Right cardiac atrium (tissue), 5 donors: ENCODE results near the gene SAFB. TPM values are rescaled to one million over a fixed set of nuclear protein-coding genes. Genes with fewer than 3 reads are reported as not detected.

Experiments used
- ATAC-seq, 2 donors: fragments of 200-7000 bp; cut with Tn5 transposase; one replicate each; pipeline versions ENCODE4 v1.8.0 to v1.9.1; 2020; ENCODE audit warnings: moderate library complexity in 2 of 2, mild to moderate bottlenecking in 1 of 2
- DNase-seq, 3 donors: peaks; one replicate each; pipeline ENCODE4 v3.0.0-alpha.2; 2020
- H3K27ac ChIP-seq: one replicate; pipeline ENCODE4 v1.5.1; 2013; ENCODE audit warnings: mild to moderate bottlenecking, low read length, control low read depth, moderate library complexity
- H3K27me3 ChIP-seq: one replicate; pipeline ENCODE4 v1.6.1; 2013; ENCODE audit not compliant: control insufficient read depth, insufficient read depth
- H3K4me1 ChIP-seq: one replicate; pipeline ENCODE4 v1.6.1; 2013; ENCODE audit warnings: low read length; ENCODE audit not compliant: control insufficient read depth, insufficient read depth
- H3K4me3 ChIP-seq: one replicate; pipeline ENCODE4 v1.5.1; 2013; ENCODE audit warnings: low read length, control low read depth
- H3K9me3 ChIP-seq: one replicate; pipeline ENCODE4 v1.6.1; 2013; ENCODE audit warnings: low read length; ENCODE audit not compliant: control insufficient read depth
- WGBS: extraction: QIAGEN DNeasy Blood & Tissue Kit; methylation state at CpG from one replicate; pipeline ENCODE4 v1.1.7; 2013; 5-methylcytosine and 5-hydroxymethylcytosine counted together
- intact Hi-C, 4 donors: fragments of 100-400 bp; cut with DNase I; formaldehyde crosslinking; loops; one replicate each; pipeline versions ENCODE4 v1.11.0 to v1.14.0; 2022 to 2023
- polyA plus RNA-seq: library from polyadenylated mRNA; stranded (reverse); fragments of 200-250 nt; gene quantifications from one replicate; pipeline ENCODE4 v1.2.3, GENCODE V29; 2013
- total RNA-seq, 4 donors: library from RNA; stranded (reverse); fragmentation: NEBNext Ultra II Directional; extraction: Animal tissue kit (Norgen Biotek cat#: 25700); gene quantifications; one replicate each; pipeline ENCODE4 v1.2.1, GENCODE V29; 2021
- donor health status: healthy with polysubstance abuse.
- donor health status: DM: no; HTN: yes; CAD: no.
- donor health status: DM: no; HTN: no; CAD: no.
- donor health status: DM: no; HTN: yes; CAD: no; lungs with severe emphysema.
- donor health status: DM: yes; HTN: yes; CAD: no.

SAFB gene
- total and polyA plus RNA-seq, 5 donors = 48.4 to 65.0 (median 61.7) TPM

- intact Hi-C loops = no loop called here
- WGBS = 96% methylated on average over 40 of the region's 40 CpGs
- H3K27ac ChIP-seq = no peak overlapping the region
- no peak overlapping the region for H3K4me3 ChIP-seq
- ATAC-seq (peak in 1 of 2 donors; percentile 2), DNase-seq (peak in 1 of 3 donors; percentile 12)
- H3K4me1 ChIP-seq = no peaks in the 10 kb centered on the region
- no peaks in the 10 kb centered on the region for H3K27me3 ChIP-seq
- H3K9me3 ChIP-seq = no peaks in the 10 kb centered on the region
These were observed 81.2 kb downstream of the SAFB start for GRCh38 chr19:5703819-5704818.

- WGBS = 85% methylated on average over 16 of the region's 16 CpGs
- H3K4me3 ChIP-seq = no peak overlapping the region
- DNase-seq (peak in 2 of 3 donors; percentile 12 to 60), ATAC-seq (no peak)
- no peaks in the 10 kb centered on the region for H3K27me3 ChIP-seq
- no peaks in the 10 kb centered on the region for H3K9me3 ChIP-seq
- intact Hi-C loops = no loop called here
- H3K27ac ChIP-seq = no peak overlapping the region
- H3K4me1 ChIP-seq = no peaks in the 10 kb centered on the region
These were observed 82.7 kb downstream of the SAFB start for GRCh38 chr19:5705552-5705951.

- Histone ChIP-seq H3K27ac (no peak overlapping the region), H3K27me3 (no peaks in the 10 kb centered on the region), H3K4me3 (no peak overlapping the region), H3K4me1 (no peaks in the 10 kb centered on the region), H3K9me3 (no peaks in the 10 kb centered on the region)
- intact Hi-C loops = no loop called here
- ATAC-seq (no peak), DNase-seq (peak in 1 of 3 donors; percentile 36)
- 95% methylated on average over 35 of the region's 35 CpGs for WGBS
These were observed 84.1 kb downstream of the SAFB start for GRCh38 chr19:5706876-5707573.

GRCh38 chr19:5707576-5708575 lies 85.0 kb downstream of the SAFB start:
- ATAC-seq (peak in 1 of 2 donors; percentile 12), DNase-seq (peak in 1 of 3 donors; percentile 58)
- no peaks in the 10 kb centered on the region for H3K9me3 ChIP-seq
- intact Hi-C loops = no loop called here
- no peaks in the 10 kb centered on the region for H3K4me1 ChIP-seq
- 91% methylated on average over 37 of the region's 37 CpGs for WGBS
- no peak overlapping the region for H3K4me3 ChIP-seq
- H3K27me3 ChIP-seq = no peaks in the 10 kb centered on the region
- no peak overlapping the region for H3K27ac ChIP-seq

- H3K4me3 ChIP-seq = no peak overlapping the region
- no peak for ATAC-seq
- H3K4me1 ChIP-seq = no peaks in the 10 kb centered on the region
- H3K27me3 ChIP-seq = no peaks in the 10 kb centered on the region
- no peak for DNase-seq
- WGBS = 97% methylated on average over 8 of the region's 8 CpGs
- intact Hi-C loops = no loop called here
- no peaks in the 10 kb centered on the region for H3K9me3 ChIP-seq
- no peak overlapping the region for H3K27ac ChIP-seq
These were observed 88.1 kb downstream of the SAFB start for GRCh38 chr19:5711025-5711424.

GRCh38 chr19:5711713-5712161 lies 88.9 kb downstream of the SAFB start:
- Histone ChIP-seq H3K27me3 (no peaks in the 10 kb centered on the region), H3K9me3 (no peaks in the 10 kb centered on the region), H3K27ac (no peak overlapping the region), H3K4me1 (no peaks in the 10 kb centered on the region), H3K4me3 (no peak overlapping the region)
- ATAC-seq = no peak
- intact Hi-C loops = no loop called here
- DNase-seq = no peak
- 86% methylated on average over 25 of the region's 25 CpGs for WGBS

- Histone ChIP-seq H3K27me3 (no peaks in the 10 kb centered on the region), H3K4me3 (no peak overlapping the region), H3K4me1 (peaks cover 3% of the 10 kb centered on the region), H3K27ac (no peak overlapping the region), H3K9me3 (no peaks in the 10 kb centered on the region)
- 92% methylated on average over 9 of the region's 9 CpGs for WGBS
- DNase-seq (no peak), ATAC-seq (no peak)
- intact Hi-C loops = no loop called here
These were observed 90.3 kb downstream of the SAFB start for GRCh38 chr19:5713228-5713627.

GRCh38 chr19:5714816-5715215 lies 91.9 kb downstream of the SAFB start:
- H3K4me1 ChIP-seq = peaks cover 7% of the 10 kb centered on the region
- no peaks in the 10 kb centered on the region for H3K27me3 ChIP-seq
- ATAC-seq (peak in 1 of 2 donors; percentile 7), DNase-seq (no peak)
- WGBS = 66% methylated on average over 10 of the region's 10 CpGs
- no peak overlapping the region for H3K4me3 ChIP-seq
- H3K9me3 ChIP-seq = no peaks in the 10 kb centered on the region
- no peak overlapping the region for H3K27ac ChIP-seq
- intact Hi-C loops = no loop called here

- DNase-seq = no peak
- Histone ChIP-seq H3K4me1 (peaks cover 7% of the 10 kb centered on the region), H3K9me3 (no peaks in the 10 kb centered on the region), H3K27ac (no peak overlapping the region), H3K27me3 (no peaks in the 10 kb centered on the region), H3K4me3 (no peak overlapping the region)
- 79% methylated on average over 8 of the region's 8 CpGs for WGBS
- ATAC-seq = no peak
- intact Hi-C loops = no loop called here
These were observed 94.5 kb downstream of the SAFB start for GRCh38 chr19:5717215-5717935.
